ENCODE results near the gene DCAF7. TPM values are rescaled to one million over a fixed set of nuclear protein-coding genes. Genes with fewer than 3 reads are reported as not detected.

DCAF7 gene
- polyA plus RNA-seq, 3 donors, result 104 to 115 (median 114) TPM

DNA sequence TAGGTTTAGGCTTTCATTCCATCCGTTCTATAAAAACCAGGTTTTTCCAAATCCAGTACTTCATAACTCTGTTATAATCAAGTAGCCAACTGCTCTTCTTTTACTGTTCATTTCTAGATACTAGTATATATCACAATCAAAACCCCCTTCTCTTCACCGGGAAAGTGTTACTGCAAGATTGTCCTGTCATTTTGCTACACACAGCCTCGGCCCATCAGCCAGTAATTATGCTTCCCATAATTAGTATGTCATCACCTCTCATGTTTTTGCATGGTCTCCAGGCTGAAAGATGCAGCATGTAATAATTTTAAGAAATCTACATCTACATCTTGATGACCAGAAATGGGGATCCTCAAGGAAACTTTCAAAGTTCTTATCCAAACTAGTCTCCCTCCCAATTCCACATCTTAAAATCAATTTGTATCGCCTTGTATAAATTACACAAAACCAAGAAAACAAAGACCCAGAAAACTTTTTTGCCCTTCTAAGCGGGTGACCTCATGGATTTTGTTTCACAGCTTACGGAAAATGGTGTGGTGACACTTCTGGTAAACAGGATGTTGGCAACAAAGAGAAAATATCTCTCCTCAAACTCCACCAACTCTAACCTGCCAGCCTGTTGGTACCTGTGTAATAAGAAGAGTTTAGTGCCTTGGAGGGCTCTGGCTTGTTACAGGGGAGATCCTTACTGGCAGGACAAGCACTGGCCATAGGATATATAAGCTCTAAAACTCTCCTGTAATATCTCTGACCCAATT, 59.7 kb downstream of the DCAF7 start:
- DNase-seq (ENCODE audit: extremely low read depth in 1 of 11, low read depth in 9 of 11, low spot score in 4 of 11), result no peak

DNA sequence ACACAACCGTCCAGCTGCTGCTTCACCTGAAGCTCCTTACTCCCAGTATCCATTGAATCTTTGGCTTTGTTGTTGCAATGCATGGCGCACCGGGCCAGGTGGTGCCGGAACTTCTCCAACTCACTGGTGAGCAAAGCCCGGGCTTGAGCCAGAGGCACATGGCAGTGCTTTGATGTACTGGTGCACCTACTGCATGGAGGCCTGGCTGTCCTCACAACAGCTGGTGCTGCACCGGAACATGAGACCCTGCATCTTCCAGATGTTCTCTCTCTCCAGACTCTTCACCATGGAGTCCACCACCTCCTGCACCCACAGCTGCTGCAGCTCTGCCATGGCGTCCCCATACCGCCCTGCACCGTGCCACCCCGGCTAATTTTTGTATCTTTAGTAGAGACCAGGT, 60.6 kb downstream of the DCAF7 start:
- DNase-seq (ENCODE audit: extremely low read depth in 1 of 11, low read depth in 9 of 11, low spot score in 4 of 11), result no peak

DNA sequence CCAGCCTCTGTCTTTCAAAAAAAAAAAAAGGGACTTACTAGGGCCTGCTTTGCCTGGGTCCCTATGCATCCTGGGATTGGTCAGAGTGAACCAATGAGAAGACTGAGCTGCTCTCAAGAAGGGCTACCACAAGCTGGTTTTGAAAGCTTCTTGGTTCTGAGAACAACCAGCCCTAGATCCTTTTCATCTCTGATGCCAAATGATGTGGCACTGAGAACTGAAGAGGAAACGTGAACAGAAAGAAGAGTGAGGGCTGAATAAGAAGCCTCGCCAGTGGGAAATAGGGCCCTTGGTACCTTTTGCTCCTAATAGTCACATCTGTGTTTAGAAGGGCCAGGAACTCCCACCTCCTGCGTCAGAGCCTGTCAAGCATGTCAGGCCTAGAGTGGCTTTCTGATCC, 61.1 kb downstream of the DCAF7 start:
- DNase-seq (ENCODE audit: extremely low read depth in 1 of 11, low read depth in 9 of 11, low spot score in 4 of 11), result no peak

DNA sequence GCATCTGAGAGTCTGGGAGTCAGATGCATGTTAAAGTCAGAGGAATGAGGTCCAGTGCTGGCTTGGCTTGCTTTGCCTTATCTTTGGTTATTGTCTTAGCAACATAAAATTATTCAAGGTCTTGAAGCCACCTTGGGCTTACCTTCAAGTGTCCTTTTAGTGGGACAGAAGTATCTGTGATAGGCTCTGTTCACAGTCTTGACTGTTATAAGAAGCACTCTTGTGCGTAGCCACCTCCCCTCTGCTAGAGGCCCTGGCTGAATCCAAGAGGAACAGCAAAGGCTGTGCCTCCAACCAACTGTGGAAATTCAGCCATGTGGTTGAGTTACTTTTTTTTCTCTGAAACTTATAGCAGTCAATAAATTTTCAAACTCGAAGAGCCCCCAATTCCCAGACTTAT, 63.4 kb downstream of the DCAF7 start:
- DNase-seq (ENCODE audit: extremely low read depth in 1 of 11, low read depth in 9 of 11, low spot score in 4 of 11), result no peak

DNA sequence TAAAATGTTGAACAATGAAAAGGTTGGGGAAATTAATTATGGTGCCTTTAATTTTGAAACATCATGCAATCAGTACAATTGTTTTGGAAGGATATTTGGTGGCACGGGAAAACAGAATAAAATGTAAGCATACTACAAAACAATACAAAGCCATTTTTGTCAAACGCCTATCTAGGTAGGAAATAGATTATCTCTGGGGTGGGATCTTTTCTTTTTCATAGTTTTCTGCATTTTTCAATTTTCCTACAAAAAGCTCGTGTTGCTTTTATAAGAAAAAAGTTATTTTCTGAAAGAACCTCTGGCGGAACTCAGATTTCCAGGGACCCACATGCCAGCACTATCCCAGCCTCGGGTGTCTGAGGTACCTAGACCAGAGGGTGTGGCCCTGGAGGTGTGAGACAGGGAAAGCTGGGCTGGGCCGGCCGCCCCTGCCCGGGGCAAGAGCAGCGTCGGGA, 71.0 kb downstream of the DCAF7 start:
- DNase-seq (ENCODE audit: extremely low read depth in 1 of 11, low read depth in 9 of 11, low spot score in 4 of 11), result no peak

DNA sequence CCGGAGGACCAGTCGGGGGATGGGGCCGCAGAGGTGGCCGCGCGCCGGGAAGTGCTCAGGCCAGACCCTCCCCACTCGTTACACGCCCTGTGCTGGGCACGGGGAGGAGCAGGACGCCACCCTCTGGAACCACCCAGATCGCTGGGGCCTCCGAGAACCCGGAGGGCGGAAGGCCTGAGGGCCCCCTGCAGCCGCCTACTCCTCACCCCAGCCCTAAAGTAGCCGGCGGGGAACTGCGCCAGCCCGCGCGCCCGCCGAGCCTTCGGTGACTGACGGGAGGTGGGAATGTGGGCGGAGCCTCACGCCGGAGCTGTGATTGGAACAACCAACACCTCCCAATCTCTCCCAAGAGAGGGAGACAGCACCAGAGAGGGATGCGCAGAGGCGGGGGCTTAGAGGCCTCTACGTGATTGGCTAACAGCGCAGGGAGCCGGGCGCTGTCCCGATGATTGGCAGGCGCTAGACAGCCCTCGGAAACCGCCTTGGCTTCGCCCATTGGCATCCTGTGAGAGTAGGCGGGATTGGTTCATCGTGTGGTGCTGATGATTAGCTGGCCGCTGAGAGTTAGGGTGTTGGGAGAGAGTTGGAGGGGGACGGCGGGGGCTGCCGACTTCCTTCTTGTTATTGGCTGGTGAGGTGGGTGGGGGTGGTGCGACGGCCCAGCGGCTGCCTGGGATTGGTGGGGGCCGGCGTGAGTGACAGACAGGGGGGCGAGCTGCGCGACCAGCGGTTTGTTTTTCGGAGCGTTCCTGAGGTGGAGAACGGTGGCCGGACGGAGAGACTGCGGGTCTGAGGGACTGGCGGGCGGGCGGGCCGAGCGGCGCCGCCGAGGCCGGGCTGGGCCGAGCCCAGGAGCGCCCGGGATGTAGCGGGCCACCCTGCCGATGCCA, 71.7 kb downstream of the DCAF7 start, which contains the start of gene MAP3K3:
TSS of gene MAP3K3 (plus strand) at position 734 of the 890 bp plus-strand sequence. CDS start 343 bp downstream, outside the sequence.
- DNase-seq (ENCODE audit: extremely low read depth in 1 of 11, low read depth in 9 of 11, low spot score in 4 of 11), result peak; percentile 95 to 100 (median 99)

DNA sequence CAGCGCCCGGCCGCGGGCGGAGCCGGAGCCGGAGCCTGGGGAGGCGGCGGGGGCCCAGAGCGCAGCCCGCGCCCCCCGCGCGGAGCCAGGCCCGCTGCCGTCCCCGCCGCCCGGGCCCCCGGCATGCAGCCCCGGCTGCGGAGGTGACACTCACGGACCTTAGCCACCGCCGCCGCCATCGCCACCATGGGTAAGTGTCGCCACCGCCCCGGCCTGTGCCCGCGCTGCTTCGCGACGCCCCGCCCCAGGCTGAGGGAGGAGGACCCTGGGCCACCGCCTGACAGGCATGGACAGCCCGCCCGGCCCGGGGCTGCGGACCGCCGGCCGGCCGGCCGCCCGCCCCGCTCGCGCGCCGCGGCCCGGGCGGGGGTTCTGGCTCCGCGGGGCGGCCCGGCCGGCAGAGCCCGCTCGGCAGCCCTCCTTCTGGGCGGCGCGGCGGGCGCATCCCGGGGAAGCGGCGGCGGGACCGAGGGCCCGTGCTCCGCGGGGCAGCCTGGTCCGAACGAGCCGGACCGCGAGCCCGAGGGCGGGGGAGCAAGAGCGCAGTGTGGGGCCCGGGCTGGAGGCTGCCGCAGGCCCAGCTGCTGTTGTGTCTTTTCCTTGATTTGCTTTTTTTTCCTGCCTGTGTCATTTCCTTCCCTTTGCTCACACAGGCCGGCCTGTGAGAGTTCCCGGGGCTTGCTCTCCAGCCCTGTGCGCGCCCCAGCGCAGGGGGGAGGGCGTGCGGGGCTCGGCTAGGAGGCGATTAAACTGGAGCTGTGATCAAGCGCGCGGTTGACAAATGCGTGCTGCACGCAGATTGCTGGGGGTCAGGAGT, 72.5 kb downstream of the DCAF7 start:
- DNase-seq (ENCODE audit: extremely low read depth in 1 of 11, low read depth in 9 of 11, low spot score in 4 of 11), result peak in 4 of 11 donors; percentile 28 to 57 (median 51)

DNA sequence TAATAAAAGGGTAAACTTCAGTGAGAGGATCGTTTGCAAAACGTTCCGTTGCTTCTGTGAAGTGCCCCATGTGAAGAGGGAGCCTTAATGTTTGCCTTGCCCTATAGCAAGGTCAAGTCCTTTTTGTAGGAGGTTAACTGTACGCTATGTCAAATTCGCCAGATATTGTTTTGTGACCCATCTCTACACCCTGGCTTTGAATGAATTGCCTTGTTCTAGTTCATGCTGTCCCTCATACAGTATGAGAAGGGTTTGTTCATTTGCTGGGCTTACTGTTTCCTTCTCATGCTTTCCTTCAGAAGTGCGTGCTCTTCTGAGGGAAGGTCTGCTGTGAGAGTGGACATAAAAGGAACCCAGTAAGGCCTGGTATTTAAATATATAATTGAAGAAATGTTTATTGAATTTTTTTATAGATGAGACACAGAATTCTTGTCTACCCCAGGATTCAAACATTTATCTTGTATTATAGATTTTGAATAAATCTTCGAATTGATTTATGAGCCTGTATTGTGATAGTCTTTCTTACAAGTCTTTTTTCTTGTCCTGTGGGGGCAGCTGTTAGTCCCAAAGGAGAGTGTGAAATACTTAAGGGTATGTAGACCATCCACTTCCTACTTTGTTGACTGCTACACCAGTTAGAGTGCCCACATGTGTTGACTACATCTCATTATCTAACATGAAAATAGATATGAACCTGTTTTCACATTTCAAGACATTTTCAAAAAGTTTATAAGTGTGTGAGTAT, 73.7 kb downstream of the DCAF7 start:
- DNase-seq (ENCODE audit: extremely low read depth in 1 of 11, low read depth in 9 of 11, low spot score in 4 of 11), result no peak

DNA sequence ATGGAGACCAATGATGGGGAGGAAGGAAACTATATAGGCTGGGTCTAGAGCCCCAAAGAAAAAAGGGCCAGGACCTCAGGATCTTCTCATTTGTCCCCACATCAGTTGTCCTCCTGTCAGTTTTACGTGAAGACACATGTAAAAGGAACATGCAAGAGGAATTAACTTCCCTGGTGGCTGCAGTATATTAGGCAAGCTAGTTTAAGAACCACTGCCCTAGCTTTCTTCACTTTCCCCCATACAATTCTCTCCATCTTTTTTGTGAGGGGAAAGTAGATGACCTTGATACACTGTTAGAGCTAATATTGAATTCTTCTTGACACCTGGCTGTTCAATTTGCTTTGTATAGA, 74.2 kb downstream of the DCAF7 start:
- DNase-seq (ENCODE audit: extremely low read depth in 1 of 11, low read depth in 9 of 11, low spot score in 4 of 11), result no peak

DNA sequence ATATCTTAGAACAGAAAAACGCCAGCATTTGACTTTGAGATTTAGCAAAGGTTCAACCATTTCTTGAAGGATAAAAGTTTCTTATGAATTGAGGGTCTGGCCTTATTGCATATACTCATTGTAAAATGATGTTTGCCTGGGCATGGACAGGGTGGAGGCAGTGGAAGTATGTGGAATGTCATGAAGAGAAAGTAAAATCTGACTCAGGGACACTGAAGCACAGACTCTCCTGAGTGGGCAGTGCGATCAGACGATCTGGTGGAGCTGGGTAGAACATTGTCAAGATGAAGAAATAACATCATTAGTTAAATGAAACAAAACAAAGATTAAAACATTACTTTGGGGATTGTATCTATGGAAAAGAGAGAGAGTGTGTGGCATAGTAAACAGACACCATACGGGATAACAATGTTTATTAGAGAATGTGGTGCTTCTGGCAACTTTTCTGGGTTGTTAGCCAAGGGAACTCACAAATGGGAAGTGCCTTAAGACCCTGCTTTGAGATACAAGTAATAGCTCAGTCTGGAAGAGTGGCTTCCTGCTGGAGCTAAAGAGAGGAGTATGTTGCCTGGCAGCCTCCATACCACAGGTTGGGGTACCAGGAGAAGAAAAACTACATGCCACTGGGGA, 76.4 kb downstream of the DCAF7 start:
- no peak for DNase-seq (ENCODE audit: extremely low read depth in 1 of 11, low read depth in 9 of 11, low spot score in 4 of 11)

DNA sequence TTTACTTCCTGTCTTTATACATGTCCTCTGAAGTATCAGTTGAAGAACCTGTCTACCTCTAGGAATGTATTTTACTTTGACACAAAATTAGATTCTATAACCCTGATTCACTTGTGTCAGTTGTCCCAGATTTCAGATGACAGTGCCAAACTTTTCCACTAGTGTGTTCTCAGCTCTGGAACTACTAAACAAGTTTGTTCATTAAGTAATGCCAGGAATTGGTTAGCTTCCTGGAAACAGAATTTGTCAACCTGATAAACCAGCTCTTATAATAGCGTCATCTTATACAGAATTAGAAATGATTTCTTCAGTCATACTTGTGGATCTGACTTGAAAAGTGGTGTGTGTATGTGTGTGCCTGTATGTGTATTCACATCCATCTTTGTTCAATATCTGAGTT, 79.3 kb downstream of the DCAF7 start:
- DNase-seq (ENCODE audit: extremely low read depth in 1 of 11, low read depth in 9 of 11, low spot score in 4 of 11), result no peak

DNA sequence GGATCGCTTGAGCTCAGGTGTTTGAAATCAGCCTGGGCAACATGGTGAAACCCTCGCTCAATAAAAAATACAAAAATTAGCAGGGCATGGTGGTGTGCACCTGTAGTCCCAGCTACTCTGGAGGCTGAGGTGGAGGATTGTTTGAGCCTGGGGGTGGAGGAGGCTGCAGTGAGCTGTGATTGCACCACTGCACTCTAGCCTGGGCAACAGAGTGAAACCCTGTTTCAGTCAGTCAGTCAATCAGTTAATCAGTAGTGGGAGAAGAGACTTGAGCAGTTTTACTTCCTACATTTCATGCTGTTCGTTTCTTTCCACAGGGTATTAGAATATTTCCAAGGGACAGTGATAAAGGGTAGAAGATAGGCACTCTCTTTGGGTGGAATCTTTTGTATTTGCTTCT, 80.8 kb downstream of the DCAF7 start:
- no peak for DNase-seq (ENCODE audit: extremely low read depth in 1 of 11, low read depth in 9 of 11, low spot score in 4 of 11)

DNA sequence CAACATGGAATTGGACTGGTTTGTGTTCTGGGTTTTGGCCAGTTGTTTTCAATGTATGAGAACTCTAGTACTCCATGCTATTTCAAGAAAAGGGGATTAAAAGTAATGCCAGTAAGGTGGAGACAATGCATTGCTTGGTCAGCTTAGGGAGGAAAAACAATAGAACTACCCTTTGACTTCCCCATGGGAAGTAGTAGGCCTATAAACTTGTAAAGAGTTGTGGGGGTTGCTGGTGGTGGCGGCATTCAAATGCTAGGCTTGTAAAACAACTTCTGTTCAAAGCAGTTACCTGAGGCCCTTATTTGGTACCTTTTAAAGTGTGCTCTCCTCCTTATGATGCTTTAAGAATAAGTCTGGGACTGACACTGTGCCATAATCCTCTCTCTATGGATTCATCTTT, 81.3 kb downstream of the DCAF7 start:
- no peak for DNase-seq (ENCODE audit: extremely low read depth in 1 of 11, low read depth in 9 of 11, low spot score in 4 of 11)

DNA sequence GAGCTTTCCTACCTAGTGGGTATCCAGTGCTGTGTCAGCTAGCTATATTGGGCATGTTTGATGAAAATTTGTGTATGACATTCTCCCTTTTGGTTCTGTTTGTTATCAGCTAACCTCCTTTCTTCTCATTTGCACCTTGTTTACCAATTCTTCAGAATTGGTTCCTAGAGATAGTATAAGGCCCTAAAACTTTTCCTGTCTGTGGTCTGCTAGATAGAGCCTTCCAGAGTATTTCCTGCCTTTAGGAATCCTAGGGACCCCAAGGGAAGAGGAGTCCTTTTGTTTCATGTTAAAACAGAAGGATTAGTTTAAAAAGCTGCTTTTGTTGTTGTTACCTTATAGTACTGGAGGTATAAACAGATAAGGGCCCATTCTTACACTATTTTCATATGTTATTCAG, 83.5 kb downstream of the DCAF7 start:
- no peak for DNase-seq (ENCODE audit: extremely low read depth in 1 of 11, low read depth in 9 of 11, low spot score in 4 of 11)

DNA sequence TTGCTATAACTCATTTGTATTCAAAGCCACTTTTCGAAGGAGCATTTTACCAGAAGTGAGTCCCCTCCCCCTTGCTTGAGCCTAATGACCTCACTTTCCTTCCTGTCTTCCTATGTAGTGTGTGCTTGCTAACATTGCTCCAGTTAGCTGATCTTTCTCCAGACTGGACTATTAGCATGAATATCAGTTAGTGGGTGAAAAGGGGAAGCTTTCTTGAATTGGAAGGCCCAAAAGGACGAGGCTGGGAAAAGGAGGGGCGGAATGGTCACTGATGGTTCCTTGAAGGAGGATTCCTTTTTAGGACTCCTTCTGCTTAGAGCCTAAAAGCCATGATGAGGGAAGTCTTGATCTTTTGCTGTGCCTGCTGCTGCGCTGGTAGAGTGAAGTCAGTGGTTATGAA, 83.9 kb downstream of the DCAF7 start:
- no peak for DNase-seq (ENCODE audit: extremely low read depth in 1 of 11, low read depth in 9 of 11, low spot score in 4 of 11)

DNA sequence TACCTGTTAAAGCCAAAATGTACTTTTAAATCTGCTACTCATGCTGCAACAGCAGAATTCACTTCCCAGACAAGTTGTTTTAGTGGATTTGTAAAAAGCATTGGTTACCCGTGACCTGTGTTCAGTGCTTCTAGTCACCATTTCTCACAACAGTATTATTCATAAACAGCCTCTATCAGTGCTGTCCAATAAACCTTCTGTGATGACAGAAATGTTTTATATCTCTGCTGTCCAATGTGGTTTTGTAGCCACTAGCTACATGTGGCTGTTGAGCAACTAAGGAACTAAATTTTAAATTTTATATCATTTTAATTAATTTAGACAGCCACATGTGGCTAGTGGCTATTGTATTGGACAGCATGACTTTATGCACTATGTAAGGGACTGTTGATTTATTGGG, 84.5 kb downstream of the DCAF7 start:
- no peak for DNase-seq (ENCODE audit: extremely low read depth in 1 of 11, low read depth in 9 of 11, low spot score in 4 of 11)

DNA sequence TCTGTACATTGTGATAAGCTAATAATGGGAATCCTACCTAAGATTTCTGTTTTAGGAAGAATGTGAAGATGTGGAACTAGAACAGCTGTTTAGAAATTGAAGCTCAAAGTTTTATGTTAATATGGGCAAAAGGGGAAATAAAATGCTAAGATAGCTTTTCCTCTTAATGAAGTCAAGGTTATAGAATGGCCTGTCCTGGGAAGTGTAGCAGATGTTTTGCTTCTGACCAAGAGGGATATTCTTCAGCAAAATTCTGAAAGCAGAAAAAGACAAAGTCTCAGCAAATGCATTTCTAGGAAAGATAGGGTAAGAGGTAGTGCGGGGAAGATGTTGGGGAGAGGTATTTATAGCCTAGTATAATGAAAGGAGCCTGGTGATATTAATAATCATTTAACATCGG, 85.0 kb downstream of the DCAF7 start:
- no peak for DNase-seq (ENCODE audit: extremely low read depth in 1 of 11, low read depth in 9 of 11, low spot score in 4 of 11)

DNA sequence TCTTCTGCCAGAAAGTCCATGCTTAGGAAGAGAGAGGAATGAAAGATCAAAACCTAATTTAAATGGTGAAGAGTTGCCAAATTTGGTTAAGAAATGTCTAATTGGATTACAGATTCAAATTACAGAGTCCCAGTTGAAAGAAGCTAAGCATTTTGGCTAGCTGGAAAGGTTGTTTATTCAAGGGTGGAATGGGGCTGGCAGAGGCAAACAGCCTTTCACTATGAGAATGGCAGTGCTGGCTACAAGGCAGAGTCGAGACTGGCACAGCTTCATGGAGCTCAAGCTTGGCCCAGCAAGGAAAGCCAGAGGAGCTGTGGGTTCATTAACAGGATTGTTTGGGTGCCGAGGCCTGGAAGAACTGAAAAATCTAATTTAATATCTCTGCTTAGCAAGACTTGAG, 85.5 kb downstream of the DCAF7 start:
- no peak for DNase-seq (ENCODE audit: extremely low read depth in 1 of 11, low read depth in 9 of 11, low spot score in 4 of 11)
